Motor neuron (in vitro differentiated cells): ENCODE results near the gene ACTR8. TPM values are rescaled to one million over a fixed set of nuclear protein-coding genes. Genes with fewer than 3 reads are reported as not detected.
A peak's percentile ranks its signal among the peaks of the same experiment; 100 is the strongest.

ENCODE experiments used
- ATAC-seq, 8 experiments: fragments of 200-7000 bp; cut with Tn5 transposase; replicated peaks in 6 of 8; 2 replicates each; pipeline ENCODE4 v1.8.0; 2021; ENCODE audit warnings: mild to moderate bottlenecking in 8 of 8, moderate library complexity in 8 of 8
- H3K27ac ChIP-seq, 2 donors: fragments of 250-450 bp; sonication (Bioruptor Pico); 2 replicates each; pipeline ENCODE4 v1.9.0; 2021; ENCODE audit warnings: antibody characterized with exemption in 2 of 2, mild to moderate bottlenecking in 2 of 2, moderate library complexity in 1 of 2
- H3K4me1 ChIP-seq, 2 donors: fragments of 250-450 bp; sonication (Bioruptor Pico); replicated peaks in 1 of 2; 2 replicates each; pipeline ENCODE4 v1.6.1; 2021; ENCODE audit warnings: antibody characterized with exemption in 2 of 2, mild to moderate bottlenecking in 2 of 2, moderate library complexity in 1 of 2
- H3K4me3 ChIP-seq, 5 donors: fragments of 250-450 bp; sonication (Bioruptor Pico); 2 replicates each; pipeline ENCODE4 v1.9.0; 2021; ENCODE audit warnings: antibody characterized with exemption in 5 of 5, mild to moderate bottlenecking in 5 of 5, moderate library complexity in 4 of 5
- whole genome bisulfite sequencing, 10 experiments: fragments of 450-650 bp; shearing (Covaris generic); methylation state at CpG; one replicate each; pipeline ENCODE4 v1.0.0; 2022; 5-methylcytosine and 5-hydroxymethylcytosine counted together
- in situ Hi-C, 9 experiments: fragments of 400-800 bp; cut with MboI; loops; one replicate each; pipeline ENCODE4 v1.15.0; 2021; ENCODE audit warnings: low sequenced_read_pairs in 9 of 9, low pct_unique_long_range_greater_than_20kb in 2 of 9; ENCODE audit not compliant: unreplicated experiment in 9 of 9
- total RNA-seq, 8 experiments: library from RNA; unstranded; fragments of 300-600 nt; gene quantifications; 2 replicates each; pipeline versions ENCODE4 v1.2.3 to v1.2.4, GENCODE V29; 2022

The ACTR8 gene
- total RNA-seq, 8 experiments from 2014 or later, result 26.2 to 50.9 (median 32.5) TPM

DNA sequence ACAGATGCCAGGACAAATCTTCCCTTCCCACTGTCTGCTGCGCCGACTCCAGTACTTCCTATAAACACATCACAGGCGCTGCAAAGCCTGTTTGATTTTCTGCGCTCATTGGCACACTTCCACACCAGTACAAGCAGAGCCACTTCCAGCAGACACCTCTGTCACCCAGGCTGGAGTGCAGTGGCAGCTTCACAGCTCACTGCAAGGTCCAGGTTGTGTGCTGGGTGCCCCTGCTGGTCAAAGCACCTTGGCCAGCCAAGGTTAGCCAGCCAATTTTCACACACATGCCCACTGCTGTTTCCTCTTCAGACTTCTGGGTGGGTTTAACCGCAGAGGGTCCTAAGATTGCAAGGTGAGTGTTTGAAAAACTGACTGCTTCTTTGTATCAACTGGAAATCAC, 40.7 kb downstream of the ACTR8 start:
- no peak for ATAC-seq
- 64 to 100% (median 93%) methylated on average over 1 to 5 of the region's 5 CpGs; no CpG with 5 or more reads in 3 of the 10 experiments for WGBS, 10 experiments
- Histone ChIP-seq H3K4me3 (no peak overlapping the region), H3K4me1 (peaks cover 0 to 12% of the 10 kb centered on the region in 2 donors), H3K27ac (no peak overlapping the region)
- in situ Hi-C loops, result no loop called here

DNA sequence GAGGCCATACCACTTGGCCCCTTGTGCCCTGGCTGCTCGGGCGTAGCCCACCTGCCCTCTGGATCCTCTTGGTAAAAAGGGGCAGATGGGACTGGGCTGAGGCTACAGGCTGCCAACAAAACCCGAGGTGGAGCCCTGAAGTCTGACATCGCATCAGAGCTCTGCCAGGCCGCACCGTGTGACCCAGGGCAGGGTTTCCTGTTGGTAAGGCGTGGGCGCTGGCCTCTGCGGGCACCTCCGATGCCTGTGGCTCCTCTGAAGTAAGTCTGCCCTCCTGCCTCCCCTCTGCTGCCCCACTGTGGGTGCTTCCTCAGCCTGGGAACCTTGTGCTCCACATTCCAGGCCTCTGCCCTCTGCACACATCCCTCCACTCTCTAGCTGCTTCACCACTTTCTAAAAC, 44.6 kb downstream of the ACTR8 start:
- peaks cover 0 to under 1% of the 10 kb centered on the region in 2 donors for H3K4me1 ChIP-seq
- no peak overlapping the region for H3K4me3 ChIP-seq
- H3K27ac ChIP-seq, result no peak overlapping the region
- in situ Hi-C loops, result no loop called here
- WGBS, 10 experiments, result 70 to 100% (median 90%) methylated on average over 1 to 4 of the region's 10 CpGs; no CpG with 5 or more reads in 4 of the 10 experiments
- no peak for ATAC-seq

GRCh38 chr3:53836084-53836872, 45.7 kb downstream of the ACTR8 start:
- ATAC-seq, result no peak
- Histone ChIP-seq H3K4me3 (no peak overlapping the region), H3K4me1 (no peaks in the 10 kb centered on the region), H3K27ac (no peak overlapping the region)
- WGBS, 10 experiments, result 33 to 100% (median 80%) methylated on average over 1 to 3 of the region's 9 CpGs; no CpG with 5 or more reads in 5 of the 10 experiments
- in situ Hi-C loops, result no loop called here

- no peak overlapping the region for H3K27ac ChIP-seq
- no peak for ATAC-seq
- no peak overlapping the region for H3K4me3 ChIP-seq
- WGBS, 10 experiments, result 40 to 100% (median 57%) methylated on average over 1 of the region's 1 CpG; no CpG with 5 or more reads in 7 of the 10 experiments
- in situ Hi-C loops, result no loop called here
- no peaks in the 10 kb centered on the region for H3K4me1 ChIP-seq
These were observed 46.7 kb downstream of the ACTR8 start for GRCh38 chr3:53835257-53835656.

- WGBS, 10 experiments, result 49 to 100% (median 92%) methylated on average over 2 to 5 of the region's 6 CpGs; no CpG with 5 or more reads in 2 of the 10 experiments
- in situ Hi-C loops, result no loop called here
- ATAC-seq, result no peak
- no peak overlapping the region for H3K4me3 ChIP-seq
- H3K27ac ChIP-seq, result no peak overlapping the region
- H3K4me1 ChIP-seq, result no peaks in the 10 kb centered on the region
These were observed 47.4 kb downstream of the ACTR8 start for GRCh38 chr3:53834429-53835095.

GRCh38 chr3:53833700-53834099, 48.3 kb downstream of the ACTR8 start:
- WGBS, 10 experiments, result 71 to 90% (median 88%) methylated on average over 2 to 3 of the region's 5 CpGs; no CpG with 5 or more reads in 7 of the 10 experiments
- Histone ChIP-seq H3K27ac (no peak overlapping the region), H3K4me1 (no peaks in the 10 kb centered on the region), H3K4me3 (no peak overlapping the region)
- in situ Hi-C loops, result no loop called here
- ATAC-seq, result no peak

- Histone ChIP-seq H3K27ac (no peak overlapping the region), H3K4me1 (no peaks in the 10 kb centered on the region), H3K4me3 (no peak overlapping the region)
- 40 to 100% (median 83%) methylated on average over 1 to 4 of the region's 9 CpGs; no CpG with 5 or more reads in 3 of the 10 experiments for WGBS, 10 experiments
- no peak for ATAC-seq
- in situ Hi-C loops, result no loop called here
These were observed 48.8 kb downstream of the ACTR8 start for GRCh38 chr3:53833053-53833645.

- no peak overlapping the region for H3K4me3 ChIP-seq
- no peak overlapping the region for H3K27ac ChIP-seq
- 80 to 100% (median 96%) methylated on average over 1 to 5 of the region's 6 CpGs; no CpG with 5 or more reads in 5 of the 10 experiments for WGBS, 10 experiments
- H3K4me1 ChIP-seq, result no peaks in the 10 kb centered on the region
- in situ Hi-C loops, result no loop called here
- peak in 1 of 8 experiments; percentile 92 for ATAC-seq
These were observed 51.0 kb downstream of the ACTR8 start for GRCh38 chr3:53830944-53831343.

DNA sequence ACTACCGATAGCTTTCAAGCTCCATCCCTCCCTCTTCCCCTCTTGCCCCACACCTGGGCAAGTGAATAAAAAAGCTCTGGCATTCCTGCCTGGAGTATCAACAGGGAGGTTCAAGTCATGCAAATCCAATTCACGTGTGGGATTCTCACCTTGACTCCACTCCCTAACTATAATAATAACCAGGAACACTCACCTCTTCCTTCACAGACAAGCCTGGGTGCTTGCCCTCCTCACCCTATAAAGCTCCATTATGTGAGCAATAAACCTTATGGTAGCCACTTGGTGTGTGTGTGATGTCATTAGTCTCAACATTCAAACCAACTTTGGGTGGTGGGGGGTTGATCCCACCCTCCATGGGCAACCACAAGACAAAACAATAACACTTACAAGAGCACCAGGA, 52.3 kb downstream of the ACTR8 start:
- Histone ChIP-seq H3K4me1 (peaks cover 0 to 1% of the 10 kb centered on the region in 2 donors), H3K27ac (no peak overlapping the region), H3K4me3 (no peak overlapping the region)
- ATAC-seq, result no peak
- WGBS, 10 experiments, result 20 to 100% (median 82%) methylated on average over 1 to 2 of the region's 2 CpGs; no CpG with 5 or more reads in 6 of the 10 experiments
- in situ Hi-C loops, result no loop called here

DNA sequence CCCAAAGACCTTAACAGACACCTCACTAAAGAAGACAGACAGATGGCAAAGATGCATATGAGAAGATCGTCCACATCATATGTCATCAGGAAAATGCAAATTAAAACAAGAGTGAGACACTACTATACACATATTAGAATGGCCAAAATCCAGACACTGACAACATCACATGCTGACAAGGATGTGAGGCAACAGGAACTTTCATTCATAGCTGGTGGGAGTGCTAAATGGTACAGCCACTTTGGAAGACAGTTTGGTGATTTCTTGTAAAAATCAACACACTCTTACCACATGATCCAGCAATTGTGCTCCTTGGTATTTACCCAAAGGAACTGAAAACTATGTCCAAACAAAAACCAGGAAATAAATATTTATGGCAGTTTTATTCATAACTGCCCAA, 53.4 kb downstream of the ACTR8 start:
- Histone ChIP-seq H3K27ac (no peak overlapping the region), H3K4me3 (no peak overlapping the region), H3K4me1 (peaks cover 3 to 7% of the 10 kb centered on the region in 2 donors)
- in situ Hi-C loops, result no loop called here
- 0 to 100% (median 22%) methylated on average over 1 of the region's 1 CpG; no CpG with 5 or more reads in 3 of the 10 experiments for WGBS, 10 experiments
- no peak for ATAC-seq

DNA sequence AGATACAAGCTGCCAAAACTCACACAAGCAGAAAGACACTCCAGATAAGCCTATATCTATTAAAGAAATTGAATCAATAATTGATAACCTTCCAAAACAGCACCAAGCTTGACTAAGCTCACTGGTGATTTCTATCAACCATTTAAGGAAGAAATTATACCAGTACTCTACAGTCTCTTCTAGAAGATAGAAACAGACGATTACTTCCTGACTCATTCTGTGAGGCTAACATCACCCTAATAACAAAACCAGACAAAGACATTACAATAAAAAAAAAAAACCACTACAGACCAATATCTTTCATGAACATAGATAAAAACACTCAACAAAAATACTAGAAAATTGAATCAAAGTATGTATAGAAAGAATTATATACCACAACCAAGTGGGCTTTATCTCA, 55.9 kb downstream of the ACTR8 start:
- ATAC-seq, result no peak
- 0 to 100% (median 83%) methylated on average over 1 of the region's 1 CpG; no CpG with 5 or more reads in 1 of the 10 experiments for WGBS, 10 experiments
- in situ Hi-C loops, result no loop called here

DNA sequence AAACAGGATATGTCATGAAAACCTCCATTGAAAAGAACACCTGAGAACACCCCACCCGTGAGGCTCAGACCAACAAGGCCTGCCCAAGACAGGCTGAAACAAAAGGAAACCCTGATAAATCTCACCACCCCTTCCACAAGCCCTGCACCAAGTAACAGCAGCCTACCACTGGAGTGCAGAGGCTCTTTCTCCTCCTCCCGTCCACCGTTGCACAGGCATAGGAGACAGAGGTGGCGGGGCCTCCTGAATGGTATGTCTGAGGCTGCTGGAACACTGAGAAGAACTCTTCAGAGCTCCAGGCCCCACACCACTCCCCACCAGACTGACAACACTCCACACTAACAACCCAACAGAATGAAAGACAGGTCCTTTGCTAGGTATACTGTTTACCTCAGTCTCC, 57.2 kb downstream of the ACTR8 start:
- 20 to 82% (median 40%) methylated on average over 1 to 3 of the region's 4 CpGs; no CpG with 5 or more reads in 7 of the 10 experiments for WGBS, 10 experiments
- Histone ChIP-seq H3K4me1 (peaks cover 3 to 7% of the 10 kb centered on the region in 2 donors), H3K4me3 (no peak overlapping the region), H3K27ac (no peak overlapping the region)
- ATAC-seq, result no peak
- in situ Hi-C loops, result no loop called here

More for the DNA sequence above, 55.9 kb downstream of the ACTR8 start:
- peaks cover 3 to 7% of the 10 kb centered on the region in 2 donors for H3K4me1 ChIP-seq
- H3K4me3 ChIP-seq, result no peak overlapping the region
- H3K27ac ChIP-seq, result no peak overlapping the region
